GF-D8 (cell line): ENCODE results near the gene HLA-DQB2.
"Not testable (repeated sequence)": the region's sequence is repeated elsewhere in the genome, so short reads cannot be mapped to it uniquely, and the experiment has no call there.

Experiments used
- DNase-seq: peaks from one replicate; lab custom pipeline; 2025; lab: John Stamatoyannopoulos, UW

HLA-DQB2 gene

DNA sequence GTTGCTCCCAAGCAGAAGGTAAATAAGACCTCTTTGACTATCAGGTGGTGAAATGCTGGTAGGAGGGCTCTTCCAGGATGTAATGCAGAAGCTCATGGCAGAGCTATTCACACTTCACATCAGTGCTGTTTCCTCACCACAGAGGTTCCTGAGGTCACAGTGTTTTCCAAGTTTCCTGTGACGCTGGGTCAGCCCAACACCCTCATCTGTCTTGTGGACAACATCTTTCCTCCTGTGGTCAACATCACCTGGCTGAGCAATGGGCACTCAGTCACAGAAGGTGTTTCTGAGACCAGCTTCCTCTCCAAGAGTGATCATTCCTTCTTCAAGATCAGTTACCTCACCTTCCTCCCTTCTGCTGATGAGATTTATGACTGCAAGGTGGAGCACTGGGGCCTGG lies 17.7 kb downstream of the HLA-DQB2 start:
- DNase-seq, result not testable (repeated sequence)

DNA sequence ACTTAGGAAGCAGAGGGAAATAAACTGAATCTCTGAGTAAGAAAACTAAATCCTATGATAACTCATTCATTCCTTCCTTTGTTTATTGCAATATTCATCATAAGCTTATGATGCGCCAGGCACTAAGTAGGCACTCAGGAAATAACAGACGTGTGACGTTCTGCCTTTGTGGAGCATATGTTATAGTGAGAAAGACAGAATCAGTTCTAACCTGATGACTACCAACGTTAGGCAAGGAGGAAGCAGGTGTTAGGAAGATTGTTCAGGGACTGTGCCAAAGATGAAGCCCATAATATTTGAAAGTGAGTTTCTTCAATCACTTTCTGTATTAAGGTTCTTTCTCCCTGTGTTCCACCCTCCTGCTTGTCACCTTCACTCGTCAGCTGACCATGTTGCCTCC lies 18.6 kb downstream of the HLA-DQB2 start:
- no peak for DNase-seq

DNA sequence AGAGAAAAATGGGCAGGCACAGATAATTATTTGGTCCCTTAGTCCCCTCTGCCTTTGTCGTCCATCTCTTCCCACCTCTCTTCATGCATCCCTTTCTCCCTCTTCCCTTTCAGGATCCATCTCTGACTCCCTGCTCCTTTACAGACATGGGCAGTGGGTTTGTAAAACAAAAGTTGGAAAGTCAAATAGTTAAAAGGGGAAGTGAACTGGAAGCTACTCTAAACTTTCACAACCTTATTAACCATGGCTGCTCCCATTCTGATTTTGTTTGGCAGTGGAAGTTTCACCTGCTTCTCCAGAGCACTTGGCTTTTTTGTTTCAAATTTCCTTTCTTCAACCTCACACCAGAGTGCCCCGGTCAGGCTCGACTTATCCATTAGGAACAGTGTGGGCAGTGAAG lies 21.0 kb downstream of the HLA-DQB2 start:
- DNase-seq, result no peak

DNA sequence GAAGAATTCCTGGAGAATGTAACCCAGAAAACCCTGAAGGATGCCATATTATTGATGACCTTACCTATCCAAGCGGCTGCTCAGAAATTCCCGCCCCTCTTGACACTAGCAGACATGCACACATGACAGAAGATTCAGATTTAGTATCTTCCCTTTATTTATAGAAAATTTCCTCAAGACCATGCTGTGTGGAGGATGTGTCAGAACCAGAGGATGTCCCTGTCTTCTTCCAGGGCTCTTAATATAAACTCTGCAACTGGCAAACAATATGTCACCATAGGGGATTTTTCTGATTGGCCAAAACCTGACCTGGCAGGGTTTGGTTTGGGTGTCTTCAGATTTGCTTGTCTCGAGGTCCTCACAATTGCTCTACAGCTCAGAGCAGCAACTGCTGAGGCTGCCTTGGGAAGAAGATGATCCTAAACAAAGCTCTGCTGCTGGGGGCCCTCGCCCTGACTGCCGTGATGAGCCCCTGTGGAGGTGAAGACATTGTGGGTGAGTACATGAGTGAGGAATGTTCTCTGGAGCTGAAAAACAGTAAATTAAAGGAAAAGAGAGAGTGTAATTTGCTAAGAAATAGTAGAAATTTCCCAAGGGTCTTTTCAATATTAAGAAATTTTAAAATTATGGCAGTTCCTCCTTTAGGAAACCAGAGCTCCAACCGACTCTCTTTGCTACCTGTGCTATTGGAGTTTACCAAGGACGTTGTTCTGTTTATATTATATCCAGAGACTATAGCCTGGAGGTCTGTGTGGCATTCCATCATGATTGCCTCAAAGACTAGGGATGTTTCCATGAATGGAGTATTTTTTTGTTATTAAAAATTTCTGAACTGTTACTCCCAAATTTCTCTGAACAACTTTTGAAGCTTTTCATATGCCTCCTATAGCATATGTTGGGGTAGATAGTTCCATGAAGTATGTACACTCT lies 22.0 kb downstream of the HLA-DQB2 start, which contains the start of gene HLA-DQA2:
HLA-DQA2 (plus strand) TSS at position 361 of the 930 bp plus-strand sequence; CDS start at position 414, 53 bp downstream.
- DNase-seq, result no peak

DNA sequence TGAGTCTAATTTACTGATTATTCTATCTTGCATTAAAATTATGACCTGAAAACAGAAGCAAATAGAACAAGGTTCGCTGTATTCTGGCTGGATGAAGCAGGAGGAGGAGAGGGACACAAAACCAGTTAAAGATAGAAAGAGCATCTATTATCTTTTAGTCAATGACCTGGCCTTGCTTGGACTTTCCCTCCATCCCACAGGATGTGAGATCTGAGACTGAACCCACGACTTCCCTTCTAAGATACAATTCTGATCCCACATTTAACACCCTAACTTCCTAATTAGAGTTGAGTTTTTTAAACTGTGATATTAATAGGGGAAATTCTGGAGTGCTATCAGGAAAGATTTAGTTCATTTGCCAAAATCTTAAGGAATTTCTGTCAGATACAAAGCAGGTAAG lies 25.2 kb downstream of the HLA-DQB2 start:
- no peak for DNase-seq

DNA sequence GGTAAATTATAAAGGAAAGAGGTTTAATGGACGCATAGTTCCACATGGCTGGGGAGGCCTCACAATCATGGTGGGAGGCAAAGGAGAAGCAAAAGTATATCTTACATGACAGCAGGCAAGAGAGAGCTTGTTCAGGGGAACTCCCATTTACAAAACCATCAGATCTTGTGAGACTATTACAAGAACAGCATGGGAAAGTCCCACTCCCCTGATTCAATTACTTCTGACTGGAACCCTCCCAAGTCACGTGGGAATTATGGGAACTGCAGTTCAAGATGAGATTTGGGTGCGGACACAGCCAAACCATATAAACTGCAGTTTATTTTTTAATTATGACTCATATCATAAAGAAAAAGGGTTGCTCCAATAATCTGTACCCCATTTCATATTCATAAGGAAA lies 44.5 kb downstream of the HLA-DQB2 start:
- no peak for DNase-seq

DNA sequence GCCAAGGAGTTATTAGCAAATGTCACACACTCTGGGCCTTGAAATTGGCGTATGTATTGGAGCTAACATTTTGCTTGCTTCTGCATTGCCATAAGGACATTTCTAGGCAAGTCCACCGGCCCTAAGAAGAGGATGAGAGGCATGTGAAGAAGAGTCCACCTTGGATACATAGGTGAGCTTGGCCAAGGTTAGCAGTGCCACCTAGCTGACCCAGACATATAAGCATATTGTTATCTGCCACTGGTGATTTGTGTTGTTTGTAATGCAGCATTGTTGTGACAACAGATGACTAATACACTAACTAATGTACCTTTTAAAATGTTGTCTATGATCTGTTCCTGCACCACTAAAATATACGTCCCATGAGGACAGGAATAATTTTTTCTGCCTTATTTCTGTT lies 46.9 kb downstream of the HLA-DQB2 start:
- DNase-seq, result no peak

DNA sequence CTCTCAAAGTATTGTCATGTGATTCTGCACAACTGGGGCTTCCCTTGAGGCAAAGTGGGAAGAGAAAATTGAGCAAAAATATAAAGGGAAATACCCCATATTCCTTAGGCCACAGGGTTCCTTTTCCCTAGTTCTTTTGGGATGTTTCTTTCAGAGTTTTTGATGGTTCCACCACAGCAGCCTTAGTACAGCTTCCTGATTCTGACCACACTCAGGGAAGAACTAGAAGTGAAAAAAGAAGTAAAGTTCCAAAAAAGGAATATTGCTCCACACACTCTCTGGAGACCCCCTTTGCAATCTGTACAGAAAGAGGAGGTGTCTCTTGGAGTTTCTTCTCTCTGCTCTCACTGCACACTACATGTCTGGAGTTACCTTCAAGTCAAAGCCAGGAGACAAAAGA lies 50.1 kb downstream of the HLA-DQB2 start:
- DNase-seq, result no peak

DNA sequence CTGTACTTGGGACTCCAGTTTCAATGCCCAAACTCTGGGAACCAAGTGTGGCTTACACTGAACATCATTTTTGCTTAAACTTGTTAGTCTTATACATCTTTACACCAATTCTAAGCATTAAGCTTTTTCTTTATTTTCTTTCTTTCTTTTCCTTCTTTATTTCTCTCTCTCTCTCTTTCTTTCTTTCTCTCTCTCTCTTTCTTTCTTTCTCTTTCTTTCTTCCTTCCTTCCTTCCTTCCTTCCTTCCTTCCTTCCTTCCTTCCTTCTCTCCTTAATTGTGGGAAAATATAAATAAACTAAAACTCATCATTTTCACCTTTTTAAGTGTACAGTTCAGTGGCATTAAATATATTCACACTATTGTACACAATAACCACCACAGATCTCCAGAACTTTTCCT lies 53.7 kb downstream of the HLA-DQB2 start:
- DNase-seq, result no peak
